Pons (tissue), 1 donor: ENCODE measurements around the gene WNT9A.
"Not testable (repeated sequence)": the region's sequence is repeated elsewhere in the genome, so short reads cannot be mapped to it uniquely, and the experiment has no call there.

Experiments used
- DNase-seq: peaks from one replicate; pipeline ENCODE4 v3.0.0-alpha.2; 2016; ENCODE audit warnings: low spot score

Gene WNT9A, protein sequence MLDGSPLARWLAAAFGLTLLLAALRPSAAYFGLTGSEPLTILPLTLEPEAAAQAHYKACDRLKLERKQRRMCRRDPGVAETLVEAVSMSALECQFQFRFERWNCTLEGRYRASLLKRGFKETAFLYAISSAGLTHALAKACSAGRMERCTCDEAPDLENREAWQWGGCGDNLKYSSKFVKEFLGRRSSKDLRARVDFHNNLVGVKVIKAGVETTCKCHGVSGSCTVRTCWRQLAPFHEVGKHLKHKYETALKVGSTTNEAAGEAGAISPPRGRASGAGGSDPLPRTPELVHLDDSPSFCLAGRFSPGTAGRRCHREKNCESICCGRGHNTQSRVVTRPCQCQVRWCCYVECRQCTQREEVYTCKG

GRCh38 chr1:227947676-227948492 lies at the start of gene WNT9A:
WNT9A (minus strand) TSS chr1:227947932; CDS start chr1:227947887, 45 bp downstream.
- DNase-seq, result no peak

DNA sequence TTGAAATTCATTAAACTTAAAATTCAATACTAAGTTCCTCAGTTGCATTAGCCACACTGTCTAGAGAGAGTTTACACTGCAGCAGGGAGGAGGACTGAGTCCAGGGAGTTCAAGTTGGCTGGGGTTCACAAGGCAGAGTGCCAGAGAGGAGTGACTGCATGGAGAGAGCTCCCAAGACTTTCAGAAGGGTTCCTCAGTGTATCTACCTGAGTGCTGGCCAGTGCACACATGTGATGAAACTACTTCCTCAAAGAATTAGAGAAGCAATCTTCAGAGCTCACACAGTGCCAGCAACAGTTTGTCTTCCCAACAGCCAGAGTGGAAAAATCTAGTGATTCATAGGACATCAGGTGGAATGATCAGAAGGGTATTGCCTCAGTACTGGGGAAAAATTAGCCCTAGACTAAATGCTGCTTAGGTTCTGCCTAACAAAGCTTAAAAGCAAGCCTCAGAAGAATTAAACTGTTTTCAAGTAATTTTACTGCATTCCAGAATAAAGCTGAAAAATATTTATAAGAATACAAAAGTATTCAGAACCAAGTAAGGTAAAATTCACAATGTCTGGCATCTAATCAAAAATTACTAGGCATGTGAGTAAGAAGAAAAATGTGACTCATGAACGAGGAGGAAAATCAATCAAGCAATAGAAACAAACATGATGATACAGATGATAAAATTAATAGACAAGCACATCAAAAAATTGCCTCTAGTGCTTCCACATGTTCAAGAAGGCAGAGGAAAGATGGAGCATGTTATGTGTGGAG lies 48.6 kb upstream of the WNT9A start:
- no peak for DNase-seq

DNA sequence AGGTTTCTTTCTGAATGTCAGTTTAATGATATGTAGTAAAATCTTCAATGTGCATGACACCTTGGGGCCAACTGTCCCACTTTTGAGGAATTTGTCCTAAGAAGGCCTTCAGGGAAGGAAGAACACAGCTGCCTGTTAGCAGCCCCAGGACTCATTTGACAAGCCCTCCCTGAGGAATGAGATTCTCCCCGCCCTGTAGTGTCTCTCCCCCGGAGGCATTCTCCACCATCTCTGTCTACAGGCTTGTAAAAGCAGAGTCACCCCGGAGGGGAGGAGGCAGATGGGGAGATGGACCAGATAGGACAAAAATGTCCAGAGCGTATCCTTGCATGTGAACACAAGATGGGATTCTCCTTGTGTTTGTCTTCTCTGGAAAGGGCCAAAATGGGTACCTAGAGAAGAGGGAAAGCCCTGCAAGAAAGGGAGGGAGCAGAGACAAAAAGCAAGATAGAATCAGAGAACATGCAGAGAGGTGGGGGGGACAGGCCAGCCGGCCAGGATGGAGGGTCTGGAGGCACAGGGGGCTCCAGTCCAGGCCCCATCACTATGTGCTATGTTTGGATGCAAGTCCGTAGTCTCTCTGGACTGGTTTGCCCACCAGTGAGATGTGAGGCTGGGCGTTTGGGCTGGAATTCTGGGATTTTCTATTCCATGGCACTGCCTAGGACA lies 47.0 kb upstream of the WNT9A start:
- DNase-seq, result no peak

- no peak for DNase-seq
Observed at GRCh38 chr1:227987181-227987580, 39.4 kb upstream of the WNT9A start.

DNA sequence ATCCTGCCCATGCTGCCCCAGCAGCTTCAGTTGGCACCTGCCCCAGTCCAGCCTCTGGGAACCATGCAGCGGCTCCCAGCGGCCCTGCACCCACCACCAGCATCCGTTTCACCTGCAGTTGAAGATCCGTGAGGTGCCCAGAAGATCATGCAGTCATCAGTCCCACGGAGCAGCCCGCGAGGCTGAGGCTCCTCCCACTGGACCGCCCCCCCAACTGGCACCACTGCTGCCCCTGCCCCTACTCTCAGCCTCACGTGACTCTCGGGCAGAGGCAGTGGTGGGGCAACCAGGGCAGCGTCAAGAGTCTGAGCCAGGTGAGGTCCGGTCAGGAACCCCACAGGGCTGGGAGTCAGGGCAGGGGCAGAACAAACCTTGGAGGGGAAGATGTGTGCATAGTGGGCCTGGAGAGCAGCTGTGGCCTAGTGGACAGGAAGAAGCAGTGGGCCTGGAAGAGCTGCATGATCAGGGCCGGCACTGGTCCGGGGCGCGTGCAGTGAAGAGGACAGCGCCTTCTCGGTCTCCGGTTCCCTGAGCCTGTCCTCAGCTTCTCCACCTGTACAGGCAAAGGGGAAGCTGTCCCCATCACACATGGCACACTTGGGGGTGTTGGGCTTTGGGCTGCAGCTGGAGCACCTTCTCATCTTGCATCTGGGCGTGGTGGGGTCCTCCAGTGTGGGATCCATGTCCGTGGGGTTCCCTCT lies 28.0 kb upstream of the WNT9A start:
- DNase-seq, result not testable (repeated sequence)

DNA sequence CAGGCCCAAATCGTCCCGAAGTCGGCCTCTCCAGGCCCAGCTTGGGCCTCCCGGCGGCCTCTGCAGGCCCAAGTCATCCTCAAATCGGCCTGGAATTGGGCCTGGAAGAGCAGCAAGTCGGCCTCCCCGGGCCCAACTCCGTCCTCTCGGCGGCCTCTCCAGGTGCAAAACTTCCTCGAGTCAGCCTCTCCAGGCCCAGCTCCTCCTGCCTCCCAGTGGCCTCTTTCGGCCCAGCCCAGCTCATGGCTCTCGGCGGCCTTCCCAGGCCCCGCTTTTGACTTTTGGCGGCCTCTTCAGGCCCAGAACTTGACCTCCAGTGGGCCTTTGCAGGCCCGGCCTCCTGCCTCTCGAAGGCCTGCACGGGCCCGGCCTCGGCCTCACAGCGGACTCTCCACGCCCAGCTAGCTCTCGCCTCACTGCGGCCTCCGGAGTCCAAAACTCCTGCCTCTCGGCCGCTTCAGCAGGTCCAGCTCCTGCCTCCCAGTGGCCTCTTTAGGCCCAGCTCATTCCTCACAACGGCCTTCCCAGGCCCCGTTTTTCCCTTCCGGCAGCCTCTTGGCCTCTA lies 26.1 kb upstream of the WNT9A start:
- DNase-seq, result not testable (repeated sequence)

DNA sequence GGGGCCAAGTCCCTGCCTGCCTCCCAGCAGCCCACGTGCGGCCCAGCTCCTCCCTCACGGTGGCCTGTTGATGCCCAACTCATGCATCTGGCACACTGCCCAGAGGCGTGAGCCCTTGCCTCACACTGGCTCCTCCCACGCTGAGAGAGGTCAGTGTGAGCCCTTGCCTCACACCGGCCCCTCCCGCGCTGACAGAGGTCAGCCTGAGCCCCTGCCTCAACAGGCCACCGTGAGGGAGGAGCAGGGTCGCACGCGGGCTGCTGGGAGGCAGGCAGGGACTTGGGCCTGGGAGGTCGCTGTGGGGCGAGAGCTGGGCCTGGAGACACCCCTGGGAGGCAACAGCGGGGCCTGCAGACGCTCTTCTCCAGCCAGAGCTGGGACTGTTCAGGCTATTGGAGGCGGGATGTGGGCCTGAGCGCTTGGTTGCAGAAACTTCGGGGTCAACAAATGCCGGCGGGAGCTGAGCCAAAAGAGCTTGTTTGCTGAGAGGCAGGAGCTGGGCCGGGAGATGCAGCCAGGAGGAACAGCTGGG lies 25.2 kb upstream of the WNT9A start:
- not testable (repeated sequence) for DNase-seq

DNA sequence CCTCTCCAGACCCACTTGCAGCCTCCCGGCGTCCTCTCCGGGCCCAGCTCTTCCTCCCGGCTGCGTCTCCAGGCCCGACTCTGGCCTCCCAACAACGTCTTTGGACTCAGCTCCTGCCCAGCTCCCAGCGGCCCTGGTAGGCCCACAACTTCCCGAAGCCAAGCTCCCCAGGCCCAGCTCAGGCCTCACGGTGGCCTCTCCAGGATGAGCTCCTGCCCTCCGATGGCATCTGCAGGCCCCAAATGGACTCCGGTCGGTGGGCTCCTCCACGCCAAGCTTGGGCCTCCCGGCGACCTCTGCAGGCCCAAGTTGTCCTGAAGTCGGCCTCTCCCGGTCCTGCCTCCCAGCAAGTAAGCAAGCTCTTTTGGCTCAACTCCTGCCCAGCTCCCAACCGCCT lies 24.5 kb upstream of the WNT9A start:
- not testable (repeated sequence) for DNase-seq

DNA sequence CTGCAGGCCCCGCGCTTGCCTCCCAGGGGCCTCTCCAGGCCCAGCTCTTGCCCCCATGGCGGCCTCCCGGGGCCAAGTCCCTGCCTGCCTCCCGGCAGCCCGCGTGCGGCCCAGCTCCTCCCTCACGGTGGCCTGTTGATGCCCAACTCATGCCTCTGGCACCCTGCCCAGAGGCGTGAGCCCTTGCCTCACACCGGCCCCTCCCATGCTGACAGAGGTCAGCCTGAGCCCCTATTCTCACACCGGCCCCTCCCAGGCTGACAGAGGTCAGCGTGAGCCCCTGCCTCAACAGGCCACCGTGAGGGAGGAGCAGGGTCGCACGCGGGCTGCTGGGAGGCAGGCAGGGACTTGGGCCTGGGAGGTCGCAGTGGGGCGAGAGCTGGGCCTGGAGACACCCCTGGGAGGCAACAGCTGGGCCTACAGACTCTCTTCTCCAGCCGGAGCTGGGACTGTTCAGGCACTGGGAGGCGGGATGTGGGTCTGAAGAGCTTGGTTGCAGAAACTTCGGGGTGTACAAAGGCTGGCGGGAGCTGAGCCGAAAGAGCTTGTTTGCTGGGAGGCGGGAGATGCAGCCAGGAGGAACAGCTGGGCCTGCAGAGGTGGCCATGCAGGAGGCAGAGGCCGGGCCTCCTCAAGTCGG lies 24.0 kb upstream of the WNT9A start:
- not testable (repeated sequence) for DNase-seq

DNA sequence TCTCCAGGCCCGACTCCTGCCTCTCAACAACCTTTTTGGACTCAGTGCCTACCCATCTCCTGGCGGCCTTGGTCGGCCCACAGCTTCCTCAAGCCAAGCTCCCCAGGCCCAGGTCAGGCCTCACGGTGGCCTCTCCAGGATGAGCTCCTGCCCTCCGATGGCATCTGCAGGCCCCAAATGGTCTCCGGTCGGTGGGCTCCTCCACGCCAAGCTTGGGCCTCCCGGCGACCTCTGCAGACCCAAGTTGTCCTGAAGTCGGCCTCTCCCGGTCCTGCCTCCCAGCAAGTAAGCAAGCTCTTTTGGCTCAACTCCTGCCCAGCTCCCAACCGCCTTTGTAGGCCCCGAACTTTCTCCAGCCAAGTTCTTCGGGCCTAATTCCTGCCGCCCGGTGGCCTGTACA lies 23.5 kb upstream of the WNT9A start:
- DNase-seq, result not testable (repeated sequence)

DNA sequence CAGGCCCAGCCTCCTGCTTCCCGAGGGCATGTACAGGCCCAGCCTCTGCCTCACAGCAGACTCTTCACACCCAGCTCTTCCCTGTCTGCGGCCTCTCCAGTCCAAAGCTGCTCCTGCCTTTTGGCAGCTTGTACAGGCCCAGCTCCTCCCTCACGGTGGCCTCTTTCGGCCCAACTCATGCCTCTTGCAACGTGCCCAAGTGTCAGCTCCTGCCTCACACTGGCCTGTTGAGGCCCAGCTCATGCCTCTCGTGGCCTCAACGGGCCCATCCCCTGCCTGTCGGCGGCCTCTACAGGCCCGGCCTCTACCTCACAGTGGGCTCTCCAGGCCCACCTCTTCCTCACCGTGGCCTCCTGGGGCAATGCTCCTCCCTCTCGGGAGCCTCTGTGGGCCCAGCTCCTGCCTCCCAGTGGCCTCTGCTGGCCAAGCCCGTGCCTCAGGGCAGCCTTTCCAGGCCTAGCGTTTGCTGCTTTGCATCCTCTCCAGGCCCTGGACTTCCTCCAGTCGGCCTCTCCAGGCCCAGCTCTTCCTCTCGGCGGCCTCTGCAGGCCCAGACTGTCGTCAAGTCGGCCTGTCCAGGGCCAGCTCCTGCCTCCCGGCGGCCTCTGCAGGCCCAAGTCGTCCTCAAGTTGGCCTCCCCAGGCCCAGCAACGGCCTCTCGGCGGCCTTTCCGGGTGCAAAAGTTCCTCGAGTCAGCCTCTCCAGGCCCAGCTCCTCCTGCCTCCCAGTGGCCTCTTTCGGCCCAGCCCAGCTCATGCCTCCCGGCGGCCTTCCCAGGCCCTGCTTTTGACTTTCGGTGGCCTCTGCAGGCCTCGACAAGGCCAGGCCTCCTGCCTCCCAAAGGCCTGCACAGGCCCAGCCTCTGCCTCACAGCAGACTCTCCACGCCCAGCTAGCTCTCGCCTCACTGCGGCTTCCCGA lies 22.6 kb upstream of the WNT9A start:
- not testable (repeated sequence) for DNase-seq

DNA sequence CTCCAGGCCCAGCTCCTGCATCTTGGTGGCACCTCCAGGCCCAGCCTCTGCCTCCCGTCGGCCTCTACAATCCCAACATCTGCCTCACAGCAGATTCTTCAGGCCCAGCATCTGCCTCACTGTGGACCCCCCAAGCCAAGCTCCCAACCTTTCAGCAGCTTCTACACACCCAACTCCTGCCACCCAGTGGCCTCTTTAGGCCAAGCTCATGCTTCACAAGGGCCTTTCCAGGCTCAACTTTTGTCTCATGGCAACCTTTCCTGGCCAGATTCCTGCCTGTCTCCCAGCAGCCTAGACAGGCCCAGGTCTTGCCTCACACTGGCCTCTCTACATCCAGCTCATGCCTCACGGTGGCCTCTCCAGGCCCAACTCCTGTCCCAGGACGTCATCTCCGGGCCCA lies 20.1 kb upstream of the WNT9A start:
- not testable (repeated sequence) for DNase-seq

- not testable (repeated sequence) for DNase-seq
Observed at GRCh38 chr1:227966733-227967132, 19.0 kb upstream of the WNT9A start.

- DNase-seq, result no peak
Observed at GRCh38 chr1:227961651-227962466, 14.1 kb upstream of the WNT9A start.

DNA sequence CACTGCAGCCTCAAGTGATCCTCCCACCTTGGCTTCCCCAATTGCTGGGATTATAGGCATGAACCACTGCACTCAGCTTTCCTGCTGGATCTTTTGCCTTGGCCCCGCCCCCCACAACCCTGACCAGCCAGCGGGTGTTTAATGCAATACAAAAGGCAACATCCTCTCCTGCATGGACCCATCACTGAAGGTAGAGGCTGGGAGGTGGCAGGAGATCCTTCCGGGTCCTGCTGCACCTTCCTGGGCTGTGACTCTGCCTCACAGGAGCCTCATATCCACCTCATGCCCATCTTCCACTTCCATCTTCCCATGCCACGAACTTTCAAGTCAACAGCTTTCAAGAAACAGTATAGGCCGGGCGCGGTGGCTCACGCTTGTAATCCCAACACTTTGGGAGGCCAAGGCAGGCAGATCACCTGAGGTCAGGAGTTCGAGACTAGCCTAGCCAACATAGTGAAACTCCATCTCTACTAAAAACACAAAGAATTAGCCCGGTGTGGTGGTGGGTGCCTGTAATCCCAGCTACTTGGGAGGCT lies 11.7 kb upstream of the WNT9A start:
- DNase-seq, result no peak

DNA sequence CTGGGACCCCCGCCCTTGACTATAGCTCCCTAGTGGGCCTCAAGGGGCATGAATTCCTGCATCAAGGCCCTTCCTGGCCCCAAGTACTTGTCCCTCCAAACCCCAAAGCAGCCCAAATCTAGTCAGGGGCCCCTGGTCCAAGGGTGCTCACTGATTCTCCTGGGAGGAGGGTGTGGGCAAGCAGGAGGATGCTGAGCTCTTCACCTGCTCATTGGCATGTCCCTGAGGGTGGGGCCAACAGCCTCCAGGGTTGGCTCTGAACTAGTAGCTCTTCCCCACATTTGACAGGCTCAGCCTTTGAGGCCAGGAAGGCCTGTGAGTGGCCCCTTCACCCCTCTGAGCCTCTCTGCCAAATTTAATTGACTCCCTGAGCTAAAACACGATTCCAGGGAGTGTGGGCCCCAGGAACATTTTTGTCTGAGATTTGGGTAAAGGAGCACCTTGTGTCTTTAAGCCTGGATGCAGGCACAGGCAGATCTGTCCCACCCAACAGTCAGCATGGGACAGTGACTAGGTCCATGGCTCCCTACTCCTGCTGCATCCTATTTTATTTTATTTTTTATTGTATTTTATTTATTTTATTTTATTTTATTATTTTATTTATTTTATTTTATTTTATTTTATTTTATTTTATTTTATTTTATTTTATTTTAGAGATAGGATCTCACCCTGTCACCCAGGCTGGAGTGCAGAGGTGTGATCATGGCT lies 11.0 kb upstream of the WNT9A start:
- no peak for DNase-seq

DNA sequence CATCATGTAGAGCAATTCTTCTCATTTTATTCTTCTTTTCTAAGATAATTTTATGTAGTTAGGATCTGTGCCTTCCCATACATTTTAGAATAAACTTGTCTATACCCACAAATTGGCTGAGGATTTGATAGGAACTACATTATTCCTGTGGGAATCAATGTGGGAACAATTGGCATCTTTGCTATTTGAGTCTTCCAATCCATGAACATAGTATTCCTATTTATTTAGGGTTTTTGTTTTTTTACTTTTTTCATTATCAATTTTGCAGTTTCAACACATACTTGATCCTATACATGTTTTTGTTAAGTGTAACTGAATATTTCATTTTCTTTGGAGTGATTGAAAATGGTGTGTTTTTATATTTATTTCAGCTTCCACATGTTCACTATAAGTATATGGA lies 8.1 kb upstream of the WNT9A start:
- no peak for DNase-seq
